RWPE1 (cell line): ENCODE measurements around the gene DHCR24.
A peak's percentile ranks its signal among the peaks of the same experiment; 100 is the strongest.
"Not testable (repeated sequence)": the region's sequence is repeated elsewhere in the genome, so short reads cannot be mapped to it uniquely, and the experiment has no call there.

Experiments used
- CTCF ChIA-PET: fragments of 350-600 bp; sonication (Branson Sonifier 250); formaldehyde crosslinking; extraction: SDS; loops from one replicate; lab custom pipeline; 2021; lab: Yijun Ruan, JAX
- POLR2A ChIA-PET: fragments of 400-600 bp; formaldehyde crosslinking; extraction: SDS; loops from one replicate; lab custom pipeline; 2020; ENCODE audit warnings: antibody characterized with exemption; ENCODE audit not compliant: low non-redundant PET; lab: Yijun Ruan, JAX
- DNase-seq: peaks from one replicate; pipeline ENCODE4 v3.0.0; 2012; ENCODE audit warnings: low spot score
- H3K27ac ChIP-seq: fragments of 450-650 bp; 2 replicates; pipeline ENCODE4 v1.5.1; 2017
- TF ChIP-seq, protein P1 (sequence below): fragments of 450-650 bp; conservative IDR thresholded peaks from 2 replicates; pipeline ENCODE4 v1.5.1; 2017; ENCODE audit warnings: low read depth, mild to moderate bottlenecking

Gene DHCR24

DNA sequence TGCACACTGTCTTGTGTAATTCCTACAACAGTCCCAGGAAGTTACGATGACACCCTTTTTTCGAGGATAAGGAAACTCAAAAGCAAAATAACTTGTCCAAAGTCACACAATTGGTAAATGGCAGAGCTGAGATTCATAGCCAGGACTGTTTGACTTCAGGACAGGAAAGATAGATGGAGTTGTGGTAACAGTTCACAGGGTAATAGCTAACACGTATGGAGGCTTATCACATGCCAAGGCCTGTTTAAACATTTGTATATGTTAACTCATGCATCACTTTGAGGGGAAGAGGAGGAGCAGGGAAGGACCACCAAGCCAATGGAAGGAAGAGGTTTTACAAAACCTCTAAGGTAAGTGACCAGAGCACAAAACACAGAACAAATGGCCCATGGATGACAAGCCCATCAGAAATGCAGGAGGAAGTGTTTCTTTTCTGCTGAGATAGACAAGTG lies 2.8 kb downstream of the DHCR24 start:
- POLR2A ChIA-PET: no interaction called here

DNA sequence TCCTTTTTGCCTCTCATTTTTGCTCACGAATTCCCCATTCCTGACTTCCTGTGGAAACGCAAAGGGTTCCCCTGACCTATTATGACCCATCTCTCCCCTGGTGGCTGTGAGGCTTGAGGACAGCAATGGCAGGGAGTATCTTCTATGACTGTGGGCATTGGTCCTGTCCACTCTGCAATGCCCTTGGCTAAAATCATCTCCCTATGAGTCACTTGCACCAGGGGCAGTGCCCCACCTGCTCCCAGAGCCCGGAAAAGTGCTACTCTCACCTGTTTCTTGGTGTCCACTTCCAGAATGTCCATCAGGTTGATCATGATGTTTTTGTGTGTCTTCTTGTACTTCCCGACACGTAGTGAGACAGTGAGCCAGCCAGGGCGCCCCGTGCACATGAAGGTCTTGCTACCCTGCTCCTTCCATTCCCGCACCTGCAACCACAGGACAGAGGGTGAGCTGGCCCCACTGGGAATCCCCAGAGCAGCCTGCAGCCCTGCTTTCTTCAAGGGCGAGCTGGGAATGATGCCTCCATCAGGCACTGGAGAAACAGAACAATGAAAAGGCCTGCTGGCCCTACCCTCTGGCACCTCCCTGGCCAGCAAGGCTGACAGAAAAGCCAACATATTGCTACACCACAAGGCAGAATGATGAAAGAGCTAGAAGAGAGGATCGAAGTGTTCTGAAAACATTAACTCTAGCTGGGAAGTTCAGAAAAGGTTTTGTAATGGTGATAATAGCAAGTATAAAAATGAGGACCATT lies 3.5 kb downstream of the DHCR24 start:
- ChIA-PET POLR2A (no interaction called here), CTCF (interaction anchor here (0.8 to 1.6 kb wide), 2 partner anchors 62 to 157 kb away, joined by 3 to 6 read pairs; no protein-coding TSS in a partner anchor)
- H3K27ac ChIP-seq: peak overlapping the region; percentile 74
- TF ChIP-seq, protein P1, sequence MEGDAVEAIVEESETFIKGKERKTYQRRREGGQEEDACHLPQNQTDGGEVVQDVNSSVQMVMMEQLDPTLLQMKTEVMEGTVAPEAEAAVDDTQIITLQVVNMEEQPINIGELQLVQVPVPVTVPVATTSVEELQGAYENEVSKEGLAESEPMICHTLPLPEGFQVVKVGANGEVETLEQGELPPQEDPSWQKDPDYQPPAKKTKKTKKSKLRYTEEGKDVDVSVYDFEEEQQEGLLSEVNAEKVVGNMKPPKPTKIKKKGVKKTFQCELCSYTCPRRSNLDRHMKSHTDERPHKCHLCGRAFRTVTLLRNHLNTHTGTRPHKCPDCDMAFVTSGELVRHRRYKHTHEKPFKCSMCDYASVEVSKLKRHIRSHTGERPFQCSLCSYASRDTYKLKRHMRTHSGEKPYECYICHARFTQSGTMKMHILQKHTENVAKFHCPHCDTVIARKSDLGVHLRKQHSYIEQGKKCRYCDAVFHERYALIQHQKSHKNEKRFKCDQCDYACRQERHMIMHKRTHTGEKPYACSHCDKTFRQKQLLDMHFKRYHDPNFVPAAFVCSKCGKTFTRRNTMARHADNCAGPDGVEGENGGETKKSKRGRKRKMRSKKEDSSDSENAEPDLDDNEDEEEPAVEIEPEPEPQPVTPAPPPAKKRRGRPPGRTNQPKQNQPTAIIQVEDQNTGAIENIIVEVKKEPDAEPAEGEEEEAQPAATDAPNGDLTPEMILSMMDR: no peak
- DNase-seq: no peak

More for the DNA sequence above, 2.8 kb downstream of the DHCR24 start:
- H3K27ac ChIP-seq: peak overlapping the region; percentile 74; the same call in 1 of the 2 replicates
- TF ChIP-seq, protein P1: no peak
- CTCF ChIA-PET: interaction anchor here (0.7 to 1.6 kb wide), 5 partner anchors 61 to 232 kb away, joined by 3 to 6 read pairs (median 4); no protein-coding TSS in a partner anchor
- no peak for DNase-seq

DNA sequence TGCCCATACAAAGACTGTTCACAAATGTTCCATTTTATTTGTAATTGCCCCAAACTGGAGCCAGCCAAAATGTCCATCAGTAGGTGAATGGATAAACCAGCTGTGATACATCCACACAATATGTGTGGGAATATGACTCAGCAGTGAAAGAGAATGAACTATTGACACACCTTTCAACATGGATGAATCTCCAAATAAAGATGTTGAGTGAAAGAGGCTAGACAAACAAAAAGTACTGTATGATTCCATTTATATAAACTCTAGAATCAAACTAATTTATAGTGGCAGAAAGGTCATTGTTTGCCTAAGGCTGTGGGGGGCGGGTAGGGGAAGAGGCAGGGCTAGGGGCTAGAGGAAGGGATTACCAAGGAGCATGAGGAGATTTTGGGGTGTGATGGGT lies 4.5 kb downstream of the DHCR24 start:
- POLR2A ChIA-PET: no interaction called here
- CTCF ChIA-PET: no interaction called here
- H3K27ac ChIP-seq: no peak overlapping the region
- TF ChIP-seq, protein P1: no peak
- DNase-seq: no peak

DNA sequence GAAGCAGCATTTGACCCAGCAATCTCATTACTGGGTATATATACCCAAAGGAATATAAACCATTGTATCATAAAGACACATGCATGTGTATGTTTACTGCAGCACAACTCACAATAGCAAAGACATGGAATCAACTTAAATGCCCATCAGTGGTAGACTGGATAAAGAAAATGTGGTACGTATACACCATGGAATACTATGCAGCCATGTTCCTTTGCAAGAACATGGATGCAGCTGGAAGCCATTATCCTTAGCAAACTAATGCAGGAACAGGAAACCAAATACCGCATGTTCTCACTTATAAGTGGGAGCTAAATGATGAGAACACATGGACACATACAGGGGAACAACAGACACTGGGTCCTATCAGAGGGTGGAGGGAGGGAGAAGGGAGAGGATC lies 5.4 kb downstream of the DHCR24 start:
- H3K27ac ChIP-seq, POLR2A ChIA-PET, DNase-seq, CTCF ChIA-PET: not testable (repeated sequence)

DNA sequence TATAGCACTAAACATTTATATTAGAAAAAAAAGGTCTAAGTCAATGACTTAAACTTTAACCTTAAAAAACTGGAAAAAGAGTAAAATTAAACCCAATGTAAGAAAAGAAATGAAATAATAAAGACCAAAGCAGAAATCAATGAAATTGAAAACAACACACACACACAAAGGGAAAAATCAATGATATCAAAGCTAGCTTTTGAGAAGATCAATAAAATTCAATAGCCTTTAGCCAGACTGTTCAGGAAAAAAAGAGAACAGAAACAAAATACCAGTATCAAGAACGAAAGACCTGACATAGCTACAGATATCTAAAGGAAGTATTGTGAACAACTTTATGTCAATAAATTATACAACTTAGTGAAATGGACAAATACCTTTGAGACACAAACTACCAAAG lies 7.1 kb downstream of the DHCR24 start:
- POLR2A ChIA-PET: no interaction called here
- DNase-seq: no peak
- H3K27ac ChIP-seq: no peak overlapping the region
- CTCF ChIA-PET: interaction anchor here (1.0 kb wide), 1 partner anchor 143 kb away, joined by 4 read pairs; no protein-coding TSS in a partner anchor
- TF ChIP-seq, protein P1: no peak

DNA sequence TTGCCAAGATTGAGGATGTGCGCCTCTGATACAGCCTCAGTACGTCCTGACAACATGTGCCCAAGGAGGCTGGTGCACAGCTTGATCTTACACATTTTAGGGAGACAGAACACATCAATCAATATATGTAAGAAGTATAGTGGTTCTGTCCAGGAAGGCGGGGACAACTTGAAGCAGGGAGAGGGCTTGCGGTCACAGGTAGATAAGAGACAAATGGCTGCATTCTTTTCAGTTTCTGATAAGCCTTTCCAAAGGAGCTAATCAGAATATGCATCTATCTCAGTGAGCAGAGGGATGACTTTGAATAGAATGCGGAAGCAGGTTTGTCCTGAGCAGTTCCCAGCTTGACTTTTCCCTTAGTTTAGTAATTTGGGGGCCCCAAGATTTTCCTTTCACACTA lies 10.2 kb downstream of the DHCR24 start:
- H3K27ac ChIP-seq: no peak overlapping the region
- ChIA-PET POLR2A (no interaction called here), CTCF (no interaction called here)
- no peak for DNase-seq
- TF ChIP-seq, protein P1: no peak

DNA sequence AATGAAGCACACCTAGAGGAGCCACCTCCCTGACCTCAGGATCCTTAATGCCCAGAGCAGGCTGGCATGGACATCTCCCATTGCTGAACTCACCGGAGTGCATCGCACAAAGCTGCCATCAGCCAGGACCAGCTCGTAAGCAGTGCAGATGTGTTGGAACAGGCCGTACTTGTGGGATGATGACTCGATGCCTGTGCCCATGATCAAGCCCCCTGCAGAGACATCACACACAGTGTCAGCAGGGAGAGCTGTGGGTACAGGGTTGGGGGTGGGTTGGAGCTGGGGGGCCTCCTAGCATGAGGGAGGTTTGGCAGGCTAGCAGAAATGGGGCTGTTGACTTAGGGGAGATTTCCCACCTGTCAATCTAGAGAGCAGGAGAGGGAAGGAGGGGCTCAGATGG lies 12.0 kb downstream of the DHCR24 start:
- ChIA-PET POLR2A (no interaction called here), CTCF (interaction anchor here (1.2 kb wide), 1 partner anchor 12 kb away, joined by 3 read pairs; the partner anchor contains the start of gene DHCR24)
- TF ChIP-seq, protein P1: no peak
- peak overlapping the region; percentile 35 for H3K27ac ChIP-seq
- DNase-seq: no peak
